Measurements from ENCODE around the gene NBPF3.
"Not testable (repeated sequence)": the region's sequence is repeated elsewhere in the genome, so short reads cannot be mapped to it uniquely, and the experiment has no call there.

The NBPF3 gene

GRCh38 chr1:21519486-21520070 lies 79.6 kb downstream of the NBPF3 start:
- DNase-seq (ENCODE audit: low read depth): not testable (repeated sequence)

- no peak for DNase-seq (ENCODE audit: low read depth)
Measured at GRCh38 chr1:21520899-21521716, 81.2 kb downstream of the NBPF3 start.

- no peak for DNase-seq (ENCODE audit: low read depth)
Measured at GRCh38 chr1:21521717-21522060, 81.8 kb downstream of the NBPF3 start.

GRCh38 chr1:21522525-21523038 lies 82.6 kb downstream of the NBPF3 start:
- no peak for DNase-seq (ENCODE audit: low read depth)

GRCh38 chr1:21523297-21523813 lies 83.4 kb downstream of the NBPF3 start:
- DNase-seq (ENCODE audit: low read depth): no peak

- DNase-seq (ENCODE audit: low read depth): no peak
Measured at GRCh38 chr1:21524220-21524619, 84.3 kb downstream of the NBPF3 start.

GRCh38 chr1:21524686-21525339 lies 84.9 kb downstream of the NBPF3 start:
- no peak for DNase-seq (ENCODE audit: low read depth)

DNA sequence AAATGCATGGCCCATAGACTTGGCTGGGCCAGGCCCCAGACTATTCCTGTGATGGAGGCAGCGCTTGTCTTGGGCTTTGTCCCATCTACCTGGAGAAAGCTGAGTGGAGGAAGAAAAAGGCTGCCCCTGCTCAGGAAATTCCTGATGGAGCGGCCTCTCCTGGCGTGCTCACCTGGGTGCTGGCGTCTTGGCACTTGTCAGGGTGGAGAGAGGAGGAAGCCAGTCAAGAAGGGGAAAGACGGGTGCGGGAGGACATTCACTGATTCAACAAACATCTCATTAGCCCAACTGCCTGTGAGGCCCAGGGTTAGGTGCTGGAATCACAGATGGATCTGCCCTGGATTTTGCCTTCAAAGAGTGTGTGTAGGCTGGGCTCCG lies 85.4 kb downstream of the NBPF3 start:
- DNase-seq (ENCODE audit: low read depth): no peak

DNA sequence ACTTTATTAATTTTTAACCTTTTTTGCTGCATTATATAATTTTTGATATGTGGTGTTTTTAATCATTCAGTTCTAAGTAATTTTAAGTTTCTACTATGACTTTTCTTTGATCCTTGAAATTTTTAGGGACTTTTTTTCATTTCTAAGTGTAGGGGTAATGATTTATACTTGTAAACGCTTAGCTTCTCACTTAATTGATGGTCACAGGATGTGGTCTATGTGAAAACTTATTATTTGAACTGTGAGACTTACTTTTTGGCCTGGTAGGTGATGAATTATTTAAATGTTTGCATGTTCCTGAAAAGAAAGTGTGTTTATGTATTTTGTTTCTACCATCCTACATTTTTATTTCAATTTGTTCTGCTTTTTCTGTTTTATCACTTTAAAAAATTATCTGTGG lies 86.5 kb downstream of the NBPF3 start:
- no peak for DNase-seq (ENCODE audit: low read depth)

DNA sequence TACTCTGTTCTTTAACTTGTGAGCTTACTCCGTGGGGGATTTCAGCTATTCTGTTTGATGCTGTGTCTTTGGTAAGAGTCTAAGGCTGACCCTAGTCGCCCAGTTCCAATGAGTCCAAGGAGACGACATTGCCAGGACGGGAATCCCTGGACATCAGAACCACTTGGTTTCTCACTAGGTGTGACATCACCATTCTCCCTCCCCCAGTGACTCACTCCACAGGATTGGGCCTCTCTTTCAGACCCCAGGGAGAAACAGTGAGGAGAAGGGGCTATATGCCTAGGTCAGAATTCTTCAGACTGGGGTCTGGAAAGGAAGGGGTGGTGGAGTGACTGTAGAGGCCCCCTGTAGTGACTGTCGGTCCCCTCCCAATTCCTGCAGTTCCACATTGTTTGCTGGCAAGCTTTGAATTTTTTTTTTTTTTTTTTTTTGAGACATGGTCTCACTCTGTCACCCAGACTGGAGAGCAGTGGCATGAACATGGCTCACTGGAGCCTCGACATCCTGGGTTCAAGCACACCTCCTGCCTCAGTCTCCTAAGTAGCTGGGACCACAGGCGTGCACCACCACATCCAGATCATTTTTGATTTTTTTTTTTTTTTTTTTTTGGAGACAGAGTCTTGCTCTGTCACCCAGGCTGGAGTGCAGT lies 90.6 kb downstream of the NBPF3 start:
- no peak for DNase-seq (ENCODE audit: low read depth)

DNA sequence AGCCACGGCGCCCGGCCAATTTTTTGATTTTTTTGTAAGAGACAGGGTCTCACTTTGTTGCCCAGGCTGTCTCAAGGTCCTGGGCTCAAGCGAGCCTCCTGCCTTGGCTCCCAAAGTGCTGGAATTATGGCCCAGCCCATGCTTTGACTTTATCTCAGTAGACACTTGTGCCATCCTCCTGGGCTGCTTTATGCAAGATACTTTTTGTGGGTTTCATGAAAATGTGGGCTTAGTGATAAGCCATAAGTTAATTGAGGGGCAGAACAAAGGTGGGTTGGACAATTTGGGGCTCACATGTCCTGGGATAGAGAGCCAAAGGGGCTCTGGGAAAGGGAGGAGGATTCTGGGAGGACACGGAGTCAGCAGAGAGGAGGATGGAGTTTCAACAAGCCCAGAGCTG lies 91.3 kb downstream of the NBPF3 start:
- no peak for DNase-seq (ENCODE audit: low read depth)

GRCh38 chr1:21532496-21532895 lies 92.6 kb downstream of the NBPF3 start:
- DNase-seq (ENCODE audit: low read depth): no peak

GRCh38 chr1:21532992-21533534 lies 93.1 kb downstream of the NBPF3 start:
- DNase-seq (ENCODE audit: low read depth): no peak

GRCh38 chr1:21534146-21534545 lies 94.2 kb downstream of the NBPF3 start:
- no peak for DNase-seq (ENCODE audit: low read depth)

Data from T-helper 22 cell (primary cell).